PC-9 (cell line): Measurements from ENCODE around the gene LMF1. TPM values are rescaled to one million over a fixed set of nuclear protein-coding genes. Genes with fewer than 3 reads are reported as not detected.

ENCODE experiments used
- BruUV-seq: library from RNA; stranded (reverse); fragments of 400-500 nt; replicated peaks from 2 replicates; lab custom pipeline; 2021; lab: Mats Ljungman, UMichigan
- CTCF ChIA-PET: fragments of 300-600 bp; sonication (Branson Sonifier 250); formaldehyde crosslinking; loops from one replicate; lab custom pipeline; 2022; ENCODE audit warnings: antibody characterized with exemption; lab: Charles Lee
- POLR2A ChIA-PET: fragments of 300-600 bp; sonication (Branson Sonifier 250); formaldehyde crosslinking; loops from one replicate; lab custom pipeline; 2022; ENCODE audit warnings: antibody characterized with exemption; ENCODE audit not compliant: unreplicated experiment; lab: Charles Lee
- DNase-seq, 2 experiments: peaks; one replicate each; pipeline versions ENCODE4 v3.0.0 to v3.0.0-alpha.2; 2015 to 2022; ENCODE audit warnings: mixed read lengths in 1 of 2
- H2AFZ ChIP-seq: fragments of 200-600 bp; sonication (generic); 2 replicates; pipeline ENCODE4 v1.8.1; 2017; ENCODE audit warnings: antibody characterized with exemption
- H3F3A ChIP-seq: fragments of 200-600 bp; sonication (generic); 2 replicates; pipeline ENCODE4 v1.8.1; 2017; ENCODE audit warnings: antibody characterized with exemption, mild to moderate bottlenecking, low read depth; ENCODE audit not compliant: insufficient read depth
- H3K27ac ChIP-seq: fragments of 200-600 bp; sonication (generic); 2 replicates; pipeline ENCODE4 v1.6.1; 2016; ENCODE audit warnings: mixed run types
- H3K27me3 ChIP-seq: fragments of 200-600 bp; sonication (generic); 2 replicates; pipeline ENCODE4 v1.6.1; 2016; ENCODE audit warnings: low read depth, mixed run types; ENCODE audit not compliant: insufficient read depth
- H3K36me3 ChIP-seq: fragments of 200-600 bp; sonication (generic); 2 replicates; pipeline ENCODE4 v1.6.1; 2016; ENCODE audit warnings: low read depth, mixed run types
- H3K4me1 ChIP-seq: fragments of 200-600 bp; sonication (generic); replicated peaks from 2 replicates; pipeline ENCODE4 v1.6.1; 2016; ENCODE audit warnings: mixed run types; ENCODE audit not compliant: insufficient read depth
- H3K4me2 ChIP-seq: fragments of 200-600 bp; sonication (generic); 2 replicates; pipeline ENCODE4 v1.6.1; 2017; ENCODE audit warnings: mixed run types
- H3K4me3 ChIP-seq: fragments of 200-600 bp; sonication (generic); 2 replicates; pipeline ENCODE4 v1.6.1; 2016; ENCODE audit warnings: mixed run types
- H3K79me2 ChIP-seq: fragments of 200-600 bp; sonication (generic); 2 replicates; pipeline ENCODE4 v1.6.1; 2017; ENCODE audit warnings: low read depth, mixed run types
- H3K9me2 ChIP-seq: fragments of 200-600 bp; sonication (generic); 2 replicates; pipeline ENCODE4 v1.8.1; 2017; ENCODE audit warnings: mild to moderate bottlenecking; ENCODE audit not compliant: insufficient read depth
- H3K9me3 ChIP-seq: fragments of 200-600 bp; sonication (generic); 2 replicates; pipeline ENCODE4 v1.8.1; 2016; ENCODE audit warnings: low read depth; ENCODE audit not compliant: insufficient read depth
- H4K20me1 ChIP-seq: fragments of 200-600 bp; sonication (generic); 2 replicates; pipeline ENCODE4 v1.8.1; 2017; ENCODE audit not compliant: insufficient read depth
- EZH2 ChIP-seq: fragments of 200-600 bp; sonication (generic); IDR thresholded peaks from 2 replicates; pipeline ENCODE4 v1.8.0; 2017; ENCODE audit warnings: antibody characterized with exemption, low read depth
- intact Hi-C: fragments of 100-400 bp; cut with micrococcal nuclease; formaldehyde crosslinking; loops from one replicate; pipeline ENCODE4 v1.10.0; 2022; ENCODE audit not compliant: unreplicated experiment
- total RNA-seq: library from RNA; stranded (reverse); gene quantifications from 2 replicates; pipeline ENCODE4 v1.2.3, GENCODE V29; 2021
- TF ChIP-seq, protein P1 (sequence below): fragments of 200-600 bp; sonication (generic); conservative IDR thresholded peaks from 2 replicates; pipeline ENCODE4 v1.6.1; 2017; ENCODE audit warnings: mixed run types, antibody characterized with exemption, mild to moderate bottlenecking, moderate library complexity

LMF1 gene
- total RNA-seq, 1 experiment from 2014 or later: 31.3 TPM

GRCh38 chr16:982145-983043 lies 11.6 kb upstream of the LMF1 start:
- intact Hi-C loops: no loop called here
- POLR2A ChIA-PET: no interaction called here
- Histone ChIP-seq H3K4me3 (no peak overlapping the region), H3K9me2 (no peaks in the 10 kb centered on the region), H3K4me1 (no peaks in the 10 kb centered on the region), H3K27me3 (peaks cover 63% of the 10 kb centered on the region), H3K27ac (no peak overlapping the region), H4K20me1 (no peaks in the 10 kb centered on the region), H3K36me3 (no peaks in the 10 kb centered on the region), H3K9me3 (no peaks in the 10 kb centered on the region), H3F3A (no peaks in the 10 kb centered on the region), H2AFZ (no peak overlapping the region), H3K79me2 (no peaks in the 10 kb centered on the region), H3K4me2 (no peak overlapping the region)
- CTCF ChIA-PET: no interaction called here
- TF ChIP-seq EZH2: no peak
- TF ChIP-seq, protein P1, sequence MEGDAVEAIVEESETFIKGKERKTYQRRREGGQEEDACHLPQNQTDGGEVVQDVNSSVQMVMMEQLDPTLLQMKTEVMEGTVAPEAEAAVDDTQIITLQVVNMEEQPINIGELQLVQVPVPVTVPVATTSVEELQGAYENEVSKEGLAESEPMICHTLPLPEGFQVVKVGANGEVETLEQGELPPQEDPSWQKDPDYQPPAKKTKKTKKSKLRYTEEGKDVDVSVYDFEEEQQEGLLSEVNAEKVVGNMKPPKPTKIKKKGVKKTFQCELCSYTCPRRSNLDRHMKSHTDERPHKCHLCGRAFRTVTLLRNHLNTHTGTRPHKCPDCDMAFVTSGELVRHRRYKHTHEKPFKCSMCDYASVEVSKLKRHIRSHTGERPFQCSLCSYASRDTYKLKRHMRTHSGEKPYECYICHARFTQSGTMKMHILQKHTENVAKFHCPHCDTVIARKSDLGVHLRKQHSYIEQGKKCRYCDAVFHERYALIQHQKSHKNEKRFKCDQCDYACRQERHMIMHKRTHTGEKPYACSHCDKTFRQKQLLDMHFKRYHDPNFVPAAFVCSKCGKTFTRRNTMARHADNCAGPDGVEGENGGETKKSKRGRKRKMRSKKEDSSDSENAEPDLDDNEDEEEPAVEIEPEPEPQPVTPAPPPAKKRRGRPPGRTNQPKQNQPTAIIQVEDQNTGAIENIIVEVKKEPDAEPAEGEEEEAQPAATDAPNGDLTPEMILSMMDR: no peak
- BruUV-seq: no TSS peak
- no peak for DNase-seq

- no peaks in the 10 kb centered on the region for H4K20me1 ChIP-seq
- no peak within 1 kb of the TSS for H3K27ac ChIP-seq
- no peaks in the 10 kb centered on the region for H3K79me2 ChIP-seq
- POLR2A ChIA-PET: interaction anchor here (0.6 kb wide), 1 partner anchor 16 kb away, joined by 5 read pairs; no protein-coding TSS in a partner anchor
- no TSS peak for BruUV-seq
- CTCF ChIA-PET: interaction anchor here (0.6 kb wide), 1 partner anchor 256 kb away, joined by 10 read pairs; no protein-coding TSS in a partner anchor
- intact Hi-C loops: no loop called here
- H3K4me3 ChIP-seq: no peak within 1 kb of the TSS
- peaks cover 63% of the 10 kb centered on the region for H3K27me3 ChIP-seq
- TF ChIP-seq, protein P1: no peak
- DNase-seq: no peak
- H2AFZ ChIP-seq: no peak within 1 kb of the TSS
- H3F3A ChIP-seq: no peaks in the 10 kb centered on the region
- H3K9me2 ChIP-seq: no peaks in the 10 kb centered on the region
- H3K36me3 ChIP-seq: no peaks in the 10 kb centered on the region
- no peaks in the 10 kb centered on the region for H3K9me3 ChIP-seq
- H3K4me1 ChIP-seq: no peaks in the 10 kb centered on the region
- H3K4me2 ChIP-seq: no peak within 1 kb of the TSS
Measured at GRCh38 chr16:981695-982144, 10.9 kb upstream of the LMF1 start, which contains the start of gene SOX8. SOX8 (plus strand) TSS chr16:981770; CDS start chr16:981923, 153 bp downstream.

DNA sequence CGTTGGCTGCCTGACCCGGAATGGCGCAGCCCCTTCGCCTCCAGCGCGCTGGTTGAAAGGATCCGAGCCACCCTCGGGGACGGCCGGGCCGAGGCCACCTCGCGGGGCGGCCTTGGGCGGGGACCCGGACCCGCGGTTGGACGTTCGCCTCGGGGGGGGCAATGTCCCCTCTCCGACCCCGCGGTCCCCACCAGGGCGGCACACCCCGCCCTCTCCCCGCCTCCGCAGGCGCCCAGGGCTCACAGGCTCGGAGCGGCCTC lies 9.7 kb upstream of the LMF1 start:
- no peak overlapping the region for H3K4me2 ChIP-seq
- peaks cover 56% of the 10 kb centered on the region for H3K27me3 ChIP-seq
- no peak overlapping the region for H3K4me3 ChIP-seq
- H4K20me1 ChIP-seq: no peaks in the 10 kb centered on the region
- DNase-seq: no peak
- H2AFZ ChIP-seq: no peak overlapping the region
- H3K9me2 ChIP-seq: no peaks in the 10 kb centered on the region
- no peaks in the 10 kb centered on the region for H3K79me2 ChIP-seq
- no peak overlapping the region for H3K27ac ChIP-seq
- no peaks in the 10 kb centered on the region for H3K4me1 ChIP-seq
- H3F3A ChIP-seq: peaks cover 3% of the 10 kb centered on the region; the same call in 1 of the 2 replicates
- ChIA-PET POLR2A (no interaction called here), CTCF (no interaction called here)
- TF ChIP-seq, protein P1: no peak
- no peak for TF ChIP-seq EZH2
- intact Hi-C loops: no loop called here
- H3K36me3 ChIP-seq: no peaks in the 10 kb centered on the region
- no peaks in the 10 kb centered on the region for H3K9me3 ChIP-seq
- BruUV-seq: no TSS peak
